GM12801 (cell line): ENCODE measurements around the gene COG2.

Source experiments
- CTCF ChIP-seq: IDR thresholded peaks from one replicate; pipeline ENCODE4 v1.5.1; 2011; ENCODE audit warnings: control low read depth; ENCODE audit not compliant: insufficient read length; ENCODE audit errors: extremely low read depth

COG2 gene

DNA sequence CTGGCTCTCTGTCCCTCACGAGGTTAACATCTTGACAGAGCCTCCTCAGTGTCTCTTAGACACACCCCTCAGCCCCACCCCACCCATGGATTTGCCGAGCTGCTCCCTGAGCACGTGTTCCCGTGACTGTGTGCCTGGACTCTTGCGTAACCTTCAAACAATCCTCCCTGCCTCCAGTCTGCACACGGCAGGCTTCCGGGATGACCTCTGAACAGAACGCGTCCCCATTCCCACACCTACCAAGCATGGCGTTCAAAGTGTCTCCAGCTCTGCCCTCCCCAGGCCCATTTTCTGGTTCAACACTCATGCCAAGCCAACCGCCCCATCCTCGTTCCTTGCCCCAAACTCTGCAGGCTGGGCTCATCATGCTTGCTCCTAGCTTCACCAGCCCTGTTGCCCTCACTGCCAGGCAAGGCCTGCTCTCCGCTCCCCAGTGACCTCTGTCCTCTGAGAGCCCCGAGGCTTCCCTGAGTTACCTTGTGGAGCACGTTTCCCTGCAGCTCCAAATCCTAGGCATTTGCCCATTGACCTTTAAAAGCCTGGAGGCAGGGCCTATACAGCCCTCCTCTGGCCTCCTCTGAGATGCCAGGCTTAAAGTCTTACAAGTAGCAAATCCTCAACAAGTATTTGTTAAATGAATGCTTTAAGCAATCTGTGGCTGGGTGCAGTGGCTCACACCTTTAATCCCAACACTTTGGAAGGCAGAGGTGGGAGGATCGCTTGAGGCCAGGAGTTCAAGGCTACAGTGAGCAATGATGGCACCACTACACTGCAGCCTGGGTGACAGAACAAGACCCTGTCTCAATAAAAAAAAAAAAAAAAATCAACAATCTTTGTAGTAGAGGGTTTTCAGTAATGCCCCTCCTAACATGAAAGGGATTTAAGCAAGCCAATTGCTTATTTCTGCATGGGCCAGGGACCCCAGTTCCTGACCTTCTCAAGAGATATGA lies 66.6 kb downstream of the COG2 start:
- no peak for TF ChIP-seq CTCF

GRCh38 chr1:230709619-230710542 lies 67.6 kb downstream of the COG2 start:
- TF ChIP-seq CTCF = no peak

GRCh38 chr1:230710543-230710904 lies 68.2 kb downstream of the COG2 start:
- no peak for TF ChIP-seq CTCF

DNA sequence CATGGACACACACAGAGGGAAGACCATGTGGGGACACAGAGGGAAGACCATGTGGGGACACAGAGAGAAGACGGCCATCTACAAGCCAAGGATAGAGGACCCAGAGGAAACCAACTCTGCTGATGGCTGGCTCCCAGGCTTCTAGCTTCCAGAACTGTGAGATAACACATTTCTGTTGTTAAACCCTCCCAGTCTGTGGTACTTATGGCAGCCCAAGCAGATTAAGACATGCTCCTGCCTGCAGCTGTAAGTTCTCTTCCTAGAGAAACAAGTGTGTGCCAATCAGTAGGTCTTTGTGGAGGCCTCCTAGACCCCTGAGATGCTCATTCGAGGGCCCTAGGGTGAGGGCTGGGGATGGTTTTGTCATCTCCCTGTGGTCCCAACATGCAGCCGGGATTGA lies 69.0 kb downstream of the COG2 start:
- TF ChIP-seq CTCF = no peak

GRCh38 chr1:230712470-230712942 lies 70.2 kb downstream of the COG2 start:
- no peak for TF ChIP-seq CTCF

DNA sequence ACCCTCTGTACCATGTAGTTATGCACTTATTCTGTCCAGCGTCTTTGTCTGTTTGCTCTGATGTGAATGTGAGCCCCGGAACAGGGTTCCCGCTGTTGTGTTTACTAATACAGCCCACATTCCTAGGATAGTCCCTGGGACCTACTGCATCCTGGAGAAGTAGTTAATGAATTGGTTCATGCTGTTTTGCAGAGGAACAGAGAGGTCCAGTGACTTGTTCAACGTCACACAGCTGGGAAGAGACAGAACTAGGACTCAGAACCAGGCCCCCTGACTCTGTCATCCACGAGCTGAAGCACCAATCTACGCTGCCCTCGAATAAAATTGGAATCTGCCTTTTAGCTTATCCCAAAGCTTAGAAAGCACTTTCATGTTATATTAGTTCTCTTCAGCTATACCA lies 70.9 kb downstream of the COG2 start:
- TF ChIP-seq CTCF = no peak

- TF ChIP-seq CTCF = no peak
Observed at GRCh38 chr1:230713547-230713914, 71.2 kb downstream of the COG2 start.
